A673 (cell line): ENCODE results near the gene PLK1. TPM values are rescaled to one million over a fixed set of nuclear protein-coding genes. Genes with fewer than 3 reads are reported as not detected.

Experiments
- BruUV-seq: library from RNA; stranded (reverse); fragments of 400-500 nt; replicated peaks from 2 replicates; lab custom pipeline; 2021; lab: Mats Ljungman, UMichigan
- CTCF ChIA-PET: fragments of 300-600 bp; sonication (Branson Sonifier 250); formaldehyde crosslinking; loops from one replicate; lab custom pipeline; 2022; ENCODE audit warnings: antibody characterized with exemption; lab: Charles Lee
- POLR2A ChIA-PET: fragments of 300-600 bp; sonication (Branson Sonifier 250); formaldehyde crosslinking; loops from one replicate; lab custom pipeline; 2022; ENCODE audit warnings: antibody characterized with exemption; ENCODE audit not compliant: low non-redundant PET; lab: Charles Lee
- DNase-seq: peaks from one replicate; pipeline ENCODE4 v3.0.0-alpha.2; 2015; ENCODE audit warnings: low spot score
- H3K27ac ChIP-seq: fragments of 200-600 bp; sonication (generic); 2 replicates; pipeline ENCODE4 v1.5.1; 2016; ENCODE audit warnings: mixed run types, low read depth, mild to moderate bottlenecking, mixed read lengths, antibody characterized with exemption, low read length; ENCODE audit not compliant: poor library complexity, severe bottlenecking
- H3K27me3 ChIP-seq: fragments of 200-600 bp; sonication (generic); replicated peaks from 2 replicates; pipeline ENCODE4 v1.6.1; 2017; ENCODE audit warnings: mixed run types, low read depth, mild to moderate bottlenecking, mixed read lengths, antibody characterized with exemption, low read length; ENCODE audit not compliant: insufficient read depth, poor library complexity
- H3K36me3 ChIP-seq: fragments of 200-600 bp; sonication (generic); 2 replicates; pipeline ENCODE4 v1.6.1; 2016; ENCODE audit warnings: mixed run types, mild to moderate bottlenecking, mixed read lengths, antibody characterized with exemption, low read length; ENCODE audit not compliant: insufficient read depth, poor library complexity, severe bottlenecking
- H3K4me1 ChIP-seq: fragments of 200-600 bp; sonication (generic); 2 replicates; pipeline ENCODE4 v1.6.1; 2017; ENCODE audit warnings: mixed run types, mild to moderate bottlenecking, mixed read lengths, antibody characterized with exemption, low read length; ENCODE audit not compliant: insufficient read depth, poor library complexity, severe bottlenecking
- H3K4me3 ChIP-seq: fragments of 200-600 bp; sonication (generic); 2 replicates; pipeline ENCODE4 v1.5.1; 2016; ENCODE audit warnings: low read depth, mixed run types, mild to moderate bottlenecking, mixed read lengths, low read length; ENCODE audit not compliant: poor library complexity, severe bottlenecking
- H3K9me3 ChIP-seq: fragments of 200-600 bp; sonication (generic); 2 replicates; pipeline ENCODE4 v1.6.1; 2016; ENCODE audit warnings: mixed run types, low read depth, mild to moderate bottlenecking, mixed read lengths, antibody characterized with exemption, low read length; ENCODE audit not compliant: poor library complexity, severe bottlenecking
- CTCF ChIP-seq: fragments of 300-800, 200-600 bp; sonication (generic); conservative IDR thresholded peaks from 2 replicates; pipeline ENCODE4 v1.5.1; 2017; ENCODE audit warnings: low read depth, mild to moderate bottlenecking, antibody characterized with exemption, low read length, moderate library complexity, mixed read lengths
- EZH2 ChIP-seq: fragments of 200-600 bp; sonication (generic); IDR thresholded peaks from 2 replicates; pipeline ENCODE4 v1.6.1; 2017; ENCODE audit warnings: borderline replicate concordance, low read depth, mild to moderate bottlenecking, mixed read lengths, antibody characterized with exemption, low read length; ENCODE audit not compliant: poor library complexity, severe bottlenecking
- intact Hi-C: fragments of 100-400 bp; cut with micrococcal nuclease; formaldehyde crosslinking; loops from one replicate; pipeline ENCODE4 v1.10.0; 2022; ENCODE audit not compliant: unreplicated experiment
- total RNA-seq: library from RNA; stranded (reverse); gene quantifications from 2 replicates; pipeline ENCODE4 v1.2.3, GENCODE V29; 2021

PLK1 gene
- total RNA-seq, 1 experiment from 2014 or later = 234 TPM

GRCh38 chr16:23700093-23700492, 21.4 kb downstream of the PLK1 start:
- ChIA-PET POLR2A (no interaction called here), CTCF (no interaction called here)
- Histone ChIP-seq H3K9me3 (no peaks in the 10 kb centered on the region), H3K4me1 (no peaks in the 10 kb centered on the region), H3K36me3 (no peaks in the 10 kb centered on the region), H3K27me3 (no peaks in the 10 kb centered on the region), H3K4me3 (no peak overlapping the region), H3K27ac (no peak overlapping the region)
- intact Hi-C loops = no loop called here
- no peak for TF ChIP-seq EZH2
- no peak for TF ChIP-seq CTCF
- DNase-seq = no peak
- BruUV-seq = no TSS peak

GRCh38 chr16:23700509-23700908, 21.8 kb downstream of the PLK1 start:
- H3K9me3 ChIP-seq = no peaks in the 10 kb centered on the region
- H3K4me3 ChIP-seq = no peak overlapping the region
- no peaks in the 10 kb centered on the region for H3K36me3 ChIP-seq
- CTCF ChIA-PET = interaction anchor here (0.5 kb wide), 1 partner anchor 21 kb away, joined by 12 read pairs; no protein-coding TSS in a partner anchor
- no TSS peak for BruUV-seq
- no peaks in the 10 kb centered on the region for H3K27me3 ChIP-seq
- H3K27ac ChIP-seq = no peak overlapping the region
- intact Hi-C loops = no loop called here
- POLR2A ChIA-PET = no interaction called here
- H3K4me1 ChIP-seq = no peaks in the 10 kb centered on the region
- TF ChIP-seq CTCF (no peak), EZH2 (no peak)
- DNase-seq = no peak

DNA sequence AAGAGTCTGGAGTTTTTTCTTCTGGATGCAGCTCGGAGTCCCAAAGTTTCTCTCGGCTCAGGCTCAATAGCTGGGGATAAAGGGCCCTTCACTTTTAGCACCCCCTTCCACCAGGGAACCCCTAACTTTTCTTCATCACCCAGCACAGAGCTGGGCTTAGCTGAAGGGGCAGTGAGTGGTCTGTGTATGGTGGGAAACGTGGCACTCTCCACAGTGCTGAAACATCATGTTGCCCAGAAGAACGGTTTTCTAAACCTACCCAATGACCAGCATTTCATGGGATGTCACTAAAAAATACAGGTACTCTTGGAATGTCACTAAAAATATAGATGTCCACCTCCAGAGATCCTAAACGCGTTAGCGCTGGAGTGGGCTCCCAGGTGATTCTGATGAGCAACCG, 22.4 kb downstream of the PLK1 start:
- Histone ChIP-seq H3K9me3 (no peaks in the 10 kb centered on the region), H3K27ac (no peak overlapping the region), H3K4me1 (no peaks in the 10 kb centered on the region), H3K27me3 (no peaks in the 10 kb centered on the region), H3K4me3 (no peak overlapping the region), H3K36me3 (no peaks in the 10 kb centered on the region)
- ChIA-PET CTCF (interaction anchor here (0.5 to 0.6 kb wide), 2 partner anchors 22 to 79 kb away, joined by 3 to 12 read pairs; no protein-coding TSS in a partner anchor), POLR2A (no interaction called here)
- no peak for TF ChIP-seq CTCF
- intact Hi-C loops = no loop called here
- no peak for DNase-seq
- BruUV-seq = no TSS peak
